Ovary (tissue), 3 donors: Measurements from ENCODE around the gene FLNB.

Experiments used
- CTCF ChIP-seq, 3 donors: fragments of 450-650 bp in 2 of 3; fragments of 200-600 bp in 1 of 3; IDR thresholded peaks; one replicate each; pipeline versions ENCODE4 v1.5.1 to v1.8.0; 2016 to 2022; ENCODE audit warnings: antibody characterized with exemption in 3 of 3, mild to moderate bottlenecking in 1 of 3
- POLR2A ChIP-seq: fragments of 450-650 bp; IDR thresholded peaks from one replicate; pipeline ENCODE4 v1.6.1; 2017; ENCODE audit warnings: antibody characterized with exemption, mild to moderate bottlenecking, moderate library complexity
- donor health status: DM: no; HTN: no; CAD: no.

GRCh38 chr3:58012302-58012701 lies 4.1 kb downstream of the FLNB start:
- TF ChIP-seq CTCF (IDR thresholded peaks at IDR 0.05) (no peak), POLR2A (no peak)
